Suprapubic skin (tissue), 4 donors: ENCODE measurements around the gene NUDT1. TPM values are rescaled to one million over a fixed set of nuclear protein-coding genes. Genes with fewer than 3 reads are reported as not detected.

Experiments
- DNase-seq, 2 donors: peaks; one replicate each; pipeline ENCODE4 v3.0.0-alpha.2; 2019; ENCODE audit warnings: low spot score in 2 of 2
- H3K27ac ChIP-seq: fragments of 200-600 bp; sonication (generic); one replicate; pipeline ENCODE4 v1.5.1; 2019
- H3K27me3 ChIP-seq: fragments of 200-600 bp; sonication (generic); one replicate; pipeline ENCODE4 v1.5.1; 2019
- H3K36me3 ChIP-seq: fragments of 200-600 bp; sonication (generic); one replicate; pipeline ENCODE4 v1.5.1; 2019
- H3K4me1 ChIP-seq: fragments of 200-600 bp; sonication (generic); one replicate; pipeline ENCODE4 v1.5.1; 2019
- H3K4me3 ChIP-seq: fragments of 200-600 bp; sonication (generic); one replicate; pipeline ENCODE4 v1.5.1; 2019; ENCODE audit warnings: mild to moderate bottlenecking
- H3K9me3 ChIP-seq: fragments of 200-600 bp; sonication (generic); one replicate; pipeline ENCODE4 v1.5.1; 2019
- CTCF ChIP-seq, 2 donors: fragments of 200-600 bp in 1 of 2; fragments of 450-650 bp in 1 of 2; sonication (generic) in 1 of 2; IDR thresholded peaks; one replicate each; pipeline ENCODE4 v1.5.1; 2016 to 2019; ENCODE audit warnings: antibody characterized with exemption in 2 of 2, mild to moderate bottlenecking in 1 of 2, moderate library complexity in 1 of 2
- EP300 ChIP-seq: sonication (generic); formaldehyde crosslinking; IDR thresholded peaks from one replicate; pipeline ENCODE4 v1.6.1; 2017; ENCODE audit warnings: antibody characterized with exemption
- POLR2A ChIP-seq, 2 donors: fragments of 450-650 bp; IDR thresholded peaks; one replicate each; pipeline ENCODE4 v1.6.1; 2017; ENCODE audit warnings: antibody characterized with exemption in 2 of 2, mild to moderate bottlenecking in 2 of 2, moderate library complexity in 2 of 2
- POLR2AphosphoS5 ChIP-seq, 3 donors: sonication (generic); formaldehyde crosslinking; IDR thresholded peaks; one replicate each; pipeline ENCODE4 v1.6.1; 2017; ENCODE audit warnings: antibody characterized with exemption in 3 of 3
- WGBS: methylation state at CpG from one replicate; pipeline ENCODE4 v1.1.5; 2018; 5-methylcytosine and 5-hydroxymethylcytosine counted together
- total RNA-seq, 4 donors: library from RNA; depleted of rRNA; stranded (reverse); fragments of >200 nt; gene quantifications; one replicate each; pipeline ENCODE4 v1.1.0, GENCODE V29; 2016

Gene NUDT1
- total RNA-seq, 4 donors from 2014 or later: 24.1 to 39.4 (median 28.3) TPM

DNA sequence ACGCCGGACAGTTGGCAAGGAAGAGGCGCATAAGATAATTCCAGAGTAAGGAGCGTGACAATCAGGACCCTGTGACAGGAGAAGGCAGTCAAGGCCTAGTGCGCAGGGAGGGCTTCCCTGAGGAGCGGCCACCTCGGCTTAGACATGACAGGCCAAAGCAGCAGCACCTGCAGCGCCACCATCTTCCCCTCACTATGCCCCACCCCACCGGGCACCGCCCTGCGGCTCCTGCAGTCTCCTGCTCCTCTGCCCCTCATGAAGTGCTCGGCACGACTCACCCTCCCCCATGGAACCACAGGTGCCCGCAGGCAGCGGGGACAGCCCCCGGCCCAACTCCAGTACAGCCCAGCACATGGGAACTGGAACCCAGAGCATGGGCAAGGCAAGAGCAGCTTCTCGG, 21.1 kb upstream of the NUDT1 start:
- peaks cover 72% of the 10 kb centered on the region for H3K36me3 ChIP-seq
- 93% methylated on average over 12 of the region's 17 CpGs for WGBS

DNA sequence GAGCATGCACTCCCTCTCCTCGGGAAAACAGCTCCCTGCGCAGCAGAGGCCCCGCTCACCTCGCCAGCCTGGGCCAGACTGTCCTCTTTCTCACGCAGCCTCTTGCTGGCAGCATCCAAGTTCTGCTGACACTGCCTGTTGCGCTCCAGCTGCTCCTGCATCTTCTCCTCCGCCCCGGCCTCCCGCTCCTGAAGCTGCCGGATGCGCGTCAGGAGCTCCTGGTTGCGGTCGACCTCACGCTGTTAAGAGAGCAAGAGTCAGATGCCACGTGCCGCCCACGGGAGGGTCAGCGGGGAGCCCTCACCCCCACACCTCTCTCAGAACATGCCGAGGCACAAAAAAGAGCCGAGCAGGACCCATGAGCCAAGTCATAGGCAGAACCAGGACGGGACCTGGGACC, 19.5 kb upstream of the NUDT1 start:
- Histone ChIP-seq H3K4me3 (no peak overlapping the region), H3K4me1 (peaks cover 10% of the 10 kb centered on the region), H3K36me3 (peaks cover 64% of the 10 kb centered on the region), H3K27ac (no peak overlapping the region), H3K9me3 (no peaks in the 10 kb centered on the region), H3K27me3 (no peaks in the 10 kb centered on the region)
- 97% methylated on average over 9 of the region's 22 CpGs for WGBS
- TF ChIP-seq POLR2AphosphoS5 (IDR thresholded peaks at IDR 0.05) (no peak), EP300 (no peak), POLR2A (IDR thresholded peaks at IDR 0.05) (no peak), CTCF (IDR thresholded peaks at IDR 0.05) (no peak)
- no peak for DNase-seq

More for the DNA sequence above, 21.1 kb upstream of the NUDT1 start:
- TF ChIP-seq POLR2AphosphoS5 (IDR thresholded peaks at IDR 0.05): no peak
- TF ChIP-seq POLR2A (IDR thresholded peaks at IDR 0.05): no peak
- no peak for TF ChIP-seq CTCF (IDR thresholded peaks at IDR 0.05)
- TF ChIP-seq EP300: no peak
- H3K9me3 ChIP-seq: no peaks in the 10 kb centered on the region
- no peak overlapping the region for H3K27ac ChIP-seq
- no peaks in the 10 kb centered on the region for H3K27me3 ChIP-seq
- peaks cover 10% of the 10 kb centered on the region for H3K4me1 ChIP-seq
- DNase-seq: no peak
- no peak overlapping the region for H3K4me3 ChIP-seq

GRCh38 chr7:2223321-2223720, 18.7 kb upstream of the NUDT1 start:
- H3K4me3 ChIP-seq: no peak overlapping the region
- no peak for DNase-seq
- H3K27me3 ChIP-seq: no peaks in the 10 kb centered on the region
- no peak overlapping the region for H3K27ac ChIP-seq
- no peaks in the 10 kb centered on the region for H3K9me3 ChIP-seq
- H3K4me1 ChIP-seq: peaks cover 10% of the 10 kb centered on the region
- WGBS: no CpG with 5 or more reads among the region's 17 CpGs
- H3K36me3 ChIP-seq: peaks cover 56% of the 10 kb centered on the region
- no peak for TF ChIP-seq POLR2A (IDR thresholded peaks at IDR 0.05)
- TF ChIP-seq EP300: no peak
- TF ChIP-seq POLR2AphosphoS5 (IDR thresholded peaks at IDR 0.05): no peak
- TF ChIP-seq CTCF (IDR thresholded peaks at IDR 0.05): no peak

DNA sequence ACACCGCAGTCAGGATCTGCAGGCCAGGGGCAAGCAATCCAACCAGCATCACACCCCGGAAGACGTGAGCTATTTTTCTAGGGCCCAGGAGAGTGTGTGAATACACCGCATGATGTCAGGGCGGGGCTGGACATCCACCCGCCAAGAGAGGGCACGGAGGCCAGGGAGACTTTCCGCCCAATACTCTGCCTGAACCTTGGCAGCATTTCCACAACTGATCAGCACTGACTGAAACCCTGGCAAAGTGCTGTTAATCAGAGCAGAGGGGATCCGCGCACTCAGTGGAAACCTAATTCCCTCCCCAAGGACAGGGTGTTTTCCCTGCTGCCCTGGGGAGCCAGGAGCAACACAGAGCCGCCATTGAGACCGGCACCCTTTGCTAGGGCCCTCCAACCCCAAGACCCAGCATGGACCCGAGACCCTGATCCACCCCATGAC, 17.5 kb upstream of the NUDT1 start:
- Histone ChIP-seq H3K27me3 (no peaks in the 10 kb centered on the region), H3K36me3 (peaks cover 48% of the 10 kb centered on the region), H3K4me3 (no peak overlapping the region), H3K4me1 (peaks cover 10% of the 10 kb centered on the region), H3K9me3 (no peaks in the 10 kb centered on the region), H3K27ac (peak overlapping the region; percentile 61)
- WGBS: 62% methylated on average over 12 of the region's 13 CpGs
- TF ChIP-seq CTCF (IDR thresholded peaks at IDR 0.05) (no peak), POLR2A (IDR thresholded peaks at IDR 0.05) (no peak), POLR2AphosphoS5 (IDR thresholded peaks at IDR 0.05) (no peak), EP300 (no peak)
- no peak for DNase-seq

DNA sequence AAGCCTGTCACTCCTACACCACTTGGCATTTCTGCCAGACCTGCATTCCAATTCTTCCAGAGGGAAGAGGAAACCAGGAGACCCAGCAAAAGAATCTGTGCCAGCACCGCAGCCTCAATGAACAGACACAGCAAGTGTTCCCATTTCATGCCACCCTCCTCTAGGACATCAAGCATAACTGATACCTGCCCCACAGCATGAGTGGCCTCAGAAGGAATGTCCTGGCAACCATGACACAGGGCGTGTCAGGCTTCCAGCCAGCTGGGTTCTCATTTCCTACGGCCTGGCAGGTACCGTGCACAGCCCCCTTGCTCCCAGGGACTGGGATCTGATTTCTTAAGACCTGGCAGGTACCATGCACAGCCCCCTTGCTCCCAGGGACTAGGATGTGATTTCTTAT, 17.1 kb upstream of the NUDT1 start:
- no peak overlapping the region for H3K4me3 ChIP-seq
- H3K27ac ChIP-seq: peak overlapping the region; percentile 61
- no peaks in the 10 kb centered on the region for H3K27me3 ChIP-seq
- H3K9me3 ChIP-seq: no peaks in the 10 kb centered on the region
- WGBS: 41% methylated on average over 3 of the region's 4 CpGs
- peaks cover 43% of the 10 kb centered on the region for H3K36me3 ChIP-seq
- TF ChIP-seq POLR2AphosphoS5 (IDR thresholded peaks at IDR 0.05) (no peak), POLR2A (IDR thresholded peaks at IDR 0.05) (no peak), CTCF (IDR thresholded peaks at IDR 0.05) (no peak), EP300 (no peak)
- H3K4me1 ChIP-seq: peaks cover 10% of the 10 kb centered on the region
- DNase-seq: no peak
